Smooth muscle cell (in vitro differentiated cells): Measurements from ENCODE around the gene BIN1. TPM values are rescaled to one million over a fixed set of nuclear protein-coding genes. Genes with fewer than 3 reads are reported as not detected.

Source experiments
- DNase-seq: peaks from one replicate; lab custom pipeline; 2025; ENCODE audit not compliant: unreplicated experiment; lab: John Stamatoyannopoulos, UW
- H2AFZ ChIP-seq: fragments of 200-600 bp; sonication (generic); 2 replicates; pipeline ENCODE4 v1.6.0; 2016; ENCODE audit warnings: antibody characterized with exemption, low read depth, mild to moderate bottlenecking
- H3F3A ChIP-seq: fragments of 200-600 bp; sonication (generic); 2 replicates; pipeline ENCODE4 v1.6.0; 2017; ENCODE audit warnings: antibody characterized with exemption, low read depth
- H3K27ac ChIP-seq: fragments of 200-600 bp; sonication (generic); 2 replicates; pipeline ENCODE4 v1.5.1; 2016; ENCODE audit warnings: low read depth, mild to moderate bottlenecking
- H3K27me3 ChIP-seq: fragments of 200-600 bp; sonication (generic); 2 replicates; pipeline ENCODE4 v1.6.1; 2016; ENCODE audit warnings: low read depth, mild to moderate bottlenecking
- H3K36me3 ChIP-seq: fragments of 200-600 bp; sonication (generic); 2 replicates; pipeline ENCODE4 v1.5.1; 2016; ENCODE audit warnings: low read depth
- H3K4me1 ChIP-seq: fragments of 200-600 bp; sonication (generic); 2 replicates; pipeline ENCODE4 v1.5.1; 2016; ENCODE audit warnings: low read depth
- H3K4me2 ChIP-seq: fragments of 200-600 bp; sonication (generic); 2 replicates; pipeline ENCODE4 v1.6.0; 2016; ENCODE audit warnings: mild to moderate bottlenecking
- H3K4me3 ChIP-seq: fragments of 200-600 bp; sonication (generic); 2 replicates; pipeline ENCODE4 v1.5.1; 2016; ENCODE audit warnings: mild to moderate bottlenecking
- H3K79me2 ChIP-seq: fragments of 200-600 bp; sonication (generic); 2 replicates; pipeline ENCODE4 v1.6.0; 2016; ENCODE audit warnings: low read depth, mild to moderate bottlenecking
- H3K9ac ChIP-seq: fragments of 200-600 bp; sonication (generic); 2 replicates; pipeline ENCODE4 v1.6.0; 2016; ENCODE audit warnings: low read depth
- H3K9me3 ChIP-seq: fragments of 200-600 bp; sonication (generic); replicated peaks from 2 replicates; pipeline ENCODE4 v1.5.1; 2016; ENCODE audit warnings: low read depth
- H4K20me1 ChIP-seq: fragments of 200-600 bp; sonication (generic); 2 replicates; pipeline ENCODE4 v1.6.0; 2016; ENCODE audit warnings: low read depth
- WGBS: methylation state at CpG from one replicate; pipeline ENCODE4 v1.1.7; 2016; ENCODE audit warnings: low lambda C conversion rate; 5-methylcytosine and 5-hydroxymethylcytosine counted together
- polyA plus RNA-seq: library from polyadenylated mRNA; unstranded; fragments of >200 nt; fragmentation: Nextera tagmentation; extraction: Ambion mirVana; gene quantifications from 2 replicates; pipeline ENCODE4 v1.2.1, GENCODE V29; 2016
- total RNA-seq: library from RNA; depleted of rRNA; stranded (reverse); fragments of >200 nt; gene quantifications from 2 replicates; pipeline ENCODE4 v1.2.3, GENCODE V29; 2014
- TF ChIP-seq, protein P1 (sequence below): fragments of 200-600 bp; sonication (generic); IDR thresholded peaks from 2 replicates; pipeline ENCODE4 v1.5.1; 2017; ENCODE audit warnings: borderline replicate concordance, mild to moderate bottlenecking, antibody characterized with exemption; ENCODE audit not compliant: insufficient read depth, poor library complexity, severe bottlenecking

The BIN1 gene
- total and polyA plus RNA-seq, 2 experiments from 2014 or later: 25.4 to 32.4 TPM

GRCh38 chr2:127097841-127098651 lies 8.9 kb downstream of the BIN1 start:
- Histone ChIP-seq H3K9me3 (no peaks in the 10 kb centered on the region), H4K20me1 (peaks cover 94% of the 10 kb centered on the region), H3K36me3 (no peaks in the 10 kb centered on the region), H3K4me1 (peaks cover 25% of the 10 kb centered on the region), H3K9ac (no peak overlapping the region), H3K4me2 (peak overlapping the region; percentile 75), H3K27ac (no peak overlapping the region), H2AFZ (no peak overlapping the region), H3F3A (peaks cover 2% of the 10 kb centered on the region), H3K4me3 (no peak overlapping the region), H3K79me2 (peaks cover 77% of the 10 kb centered on the region), H3K27me3 (no peaks in the 10 kb centered on the region)
- WGBS: 51% methylated on average over 16 of the region's 16 CpGs
- TF ChIP-seq, protein P1, sequence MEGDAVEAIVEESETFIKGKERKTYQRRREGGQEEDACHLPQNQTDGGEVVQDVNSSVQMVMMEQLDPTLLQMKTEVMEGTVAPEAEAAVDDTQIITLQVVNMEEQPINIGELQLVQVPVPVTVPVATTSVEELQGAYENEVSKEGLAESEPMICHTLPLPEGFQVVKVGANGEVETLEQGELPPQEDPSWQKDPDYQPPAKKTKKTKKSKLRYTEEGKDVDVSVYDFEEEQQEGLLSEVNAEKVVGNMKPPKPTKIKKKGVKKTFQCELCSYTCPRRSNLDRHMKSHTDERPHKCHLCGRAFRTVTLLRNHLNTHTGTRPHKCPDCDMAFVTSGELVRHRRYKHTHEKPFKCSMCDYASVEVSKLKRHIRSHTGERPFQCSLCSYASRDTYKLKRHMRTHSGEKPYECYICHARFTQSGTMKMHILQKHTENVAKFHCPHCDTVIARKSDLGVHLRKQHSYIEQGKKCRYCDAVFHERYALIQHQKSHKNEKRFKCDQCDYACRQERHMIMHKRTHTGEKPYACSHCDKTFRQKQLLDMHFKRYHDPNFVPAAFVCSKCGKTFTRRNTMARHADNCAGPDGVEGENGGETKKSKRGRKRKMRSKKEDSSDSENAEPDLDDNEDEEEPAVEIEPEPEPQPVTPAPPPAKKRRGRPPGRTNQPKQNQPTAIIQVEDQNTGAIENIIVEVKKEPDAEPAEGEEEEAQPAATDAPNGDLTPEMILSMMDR: no peak
- DNase-seq: no peak

- no peaks in the 10 kb centered on the region for H3K27me3 ChIP-seq
- H3F3A ChIP-seq: peaks cover 2% of the 10 kb centered on the region
- peak overlapping the region; percentile 75 for H3K4me2 ChIP-seq
- no peak overlapping the region for H3K9ac ChIP-seq
- H3K9me3 ChIP-seq: no peaks in the 10 kb centered on the region
- no peak overlapping the region for H3K27ac ChIP-seq
- no peak for DNase-seq
- WGBS: 81% methylated on average over 3 of the region's 3 CpGs
- no peaks in the 10 kb centered on the region for H3K36me3 ChIP-seq
- H2AFZ ChIP-seq: no peak overlapping the region
- no peak overlapping the region for H3K4me3 ChIP-seq
- peaks cover 94% of the 10 kb centered on the region for H4K20me1 ChIP-seq
- TF ChIP-seq, protein P1: no peak
- H3K79me2 ChIP-seq: peaks cover 77% of the 10 kb centered on the region
- H3K4me1 ChIP-seq: peaks cover 20% of the 10 kb centered on the region
These were observed 9.5 kb downstream of the BIN1 start for GRCh38 chr2:127097471-127097765.

DNA sequence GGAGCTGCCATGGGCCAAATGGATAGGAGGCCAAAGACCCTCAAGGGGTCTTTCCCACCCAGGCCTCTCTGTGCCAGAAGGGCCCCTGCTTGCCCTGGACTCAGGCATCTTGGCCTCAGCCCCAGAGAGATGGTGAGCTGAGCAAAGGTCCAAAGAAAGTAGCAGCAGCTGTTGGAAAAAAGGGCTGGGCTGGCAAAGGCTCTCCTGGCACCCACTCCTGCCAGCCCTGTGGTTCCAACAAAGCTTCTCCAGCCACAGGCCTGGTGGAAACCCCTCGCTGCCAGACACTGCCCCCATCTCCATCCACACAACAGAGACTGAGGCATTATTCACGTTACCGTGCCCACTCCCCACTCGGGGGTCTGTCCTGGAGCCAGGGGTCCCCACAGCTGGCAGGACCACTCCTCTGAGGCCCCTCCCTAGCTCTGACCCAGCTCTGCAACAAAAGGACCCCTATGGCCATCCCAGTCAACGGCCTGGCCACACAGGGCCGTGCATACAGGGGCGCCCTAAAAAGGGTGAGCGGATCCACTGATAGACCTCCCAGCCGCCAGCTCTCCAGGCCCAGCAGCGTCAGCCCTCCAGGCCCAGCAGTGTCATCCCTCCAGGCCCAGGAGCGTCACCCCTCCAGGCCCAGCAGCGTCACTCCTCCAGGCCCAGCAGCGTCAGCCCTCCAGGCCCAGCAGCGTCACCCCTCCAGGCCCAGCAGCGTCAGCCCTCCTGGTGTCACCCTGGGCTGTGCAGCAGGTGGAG lies 10.1 kb downstream of the BIN1 start:
- Histone ChIP-seq H3K4me3 (no peak overlapping the region), H3K4me1 (peaks cover 20% of the 10 kb centered on the region), H2AFZ (no peak overlapping the region), H3F3A (peaks cover 2% of the 10 kb centered on the region), H3K27ac (no peak overlapping the region), H3K9ac (no peak overlapping the region), H3K4me2 (no peak overlapping the region), H4K20me1 (peaks cover 95% of the 10 kb centered on the region), H3K36me3 (no peaks in the 10 kb centered on the region), H3K27me3 (no peaks in the 10 kb centered on the region), H3K9me3 (no peaks in the 10 kb centered on the region), H3K79me2 (peaks cover 75% of the 10 kb centered on the region)
- WGBS: 93% methylated on average over 15 of the region's 15 CpGs
- TF ChIP-seq, protein P1: no peak
- DNase-seq: no peak
